HepG2 (cell line): ENCODE measurements around the gene NPDC1. TPM values are rescaled to one million over a fixed set of nuclear protein-coding genes. Genes with fewer than 3 reads are reported as not detected.

Source experiments
- ATAC-seq: fragments of 200-7000 bp; cut with Tn5 transposase; 3 replicates; pipeline ENCODE4 v1.9.1; 2020; ENCODE audit warnings: mild to moderate bottlenecking, moderate library complexity
- BruUV-seq: library from RNA; stranded (reverse); fragments of 400-500 nt; replicated peaks from 2 replicates; lab custom pipeline; 2021; lab: Mats Ljungman, UMichigan
- CTCF ChIA-PET: fragments of 300-600 bp; formaldehyde crosslinking; extraction: SDS; loops from one replicate; lab custom pipeline; 2021; ENCODE audit warnings: low total read pairs, inconsistent platforms, low intra/inter-chr PET ratio; lab: Yijun Ruan, JAX
- POLR2A ChIA-PET: fragments of 350-600 bp; sonication (Branson Sonifier 250); formaldehyde crosslinking; loops from one replicate; lab custom pipeline; 2020; ENCODE audit warnings: antibody characterized with exemption, inconsistent platforms; lab: Yijun Ruan, JAX
- DNase-seq: peaks from one replicate; pipeline ENCODE4 v3.0.0-alpha.2; 2015; ENCODE audit warnings: low spot score
- FAIRE-seq: peaks from 3 replicates; lab custom pipeline; 2011; peaks lifted over from hg19 to GRCh38; lab: Jason Lieb, UNC
- H2AFZ ChIP-seq: one replicate; pipeline ENCODE4 v1.6.1; 2011; ENCODE audit warnings: low read length, inconsistent platforms
- H3K27ac ChIP-seq: fragments of 300-600 bp; 3 replicates; pipeline ENCODE4 v1.8.0; 2011; ENCODE audit warnings: mixed run types, mild to moderate bottlenecking, mixed read lengths, low read length, inconsistent platforms; ENCODE audit not compliant: insufficient read depth; ENCODE audit errors: extremely low read length
- H3K27me3 ChIP-seq, 2 experiments: fragments of 200-600 bp in 1 of 2; 2 replicates in 1 of 2; 3 replicates in 1 of 2; pipeline versions ENCODE4 v1.6.0 to v1.8.0; 2011; ENCODE audit warnings: low read length in 2 of 2, mild to moderate bottlenecking in 2 of 2, moderate library complexity in 2 of 2, inconsistent platforms in 1 of 2; ENCODE audit not compliant: insufficient read depth in 2 of 2, control insufficient read depth in 1 of 2
- H3K36me3 ChIP-seq, 2 experiments: fragments of 200-600 bp in 1 of 2; replicated peaks in 1 of 2; 2 replicates in 1 of 2; 3 replicates in 1 of 2; pipeline versions ENCODE4 v1.5.1 to v1.8.0; 2011; ENCODE audit warnings: low read length in 2 of 2, inconsistent platforms in 1 of 2; ENCODE audit not compliant: insufficient read depth in 2 of 2, control insufficient read depth in 1 of 2
- H3K4me1 ChIP-seq: 2 replicates; pipeline ENCODE4 v1.5.1; 2012; ENCODE audit warnings: low read length, inconsistent platforms; ENCODE audit not compliant: insufficient read depth
- H3K4me2 ChIP-seq: 2 replicates; pipeline ENCODE4 v1.6.0; 2011; ENCODE audit warnings: low read depth, low read length, inconsistent platforms
- H3K4me3 ChIP-seq, 3 experiments: fragments of 200-600 bp in 1 of 3; sonication (generic), shearing (Covaris generic) in 1 of 3; replicated peaks in 1 of 3; 2 replicates each; pipeline ENCODE4 v1.5.1; 2011 to 2016; ENCODE audit warnings: low read length in 3 of 3, inconsistent platforms in 2 of 3, low read depth in 2 of 3, mild to moderate bottlenecking in 2 of 3, control low read depth in 1 of 3, mixed read lengths in 1 of 3; ENCODE audit not compliant: insufficient read depth in 1 of 3
- H3K79me2 ChIP-seq: one replicate; pipeline ENCODE4 v1.6.1; 2011; ENCODE audit warnings: low read length, inconsistent platforms; ENCODE audit not compliant: insufficient read depth
- H3K9ac ChIP-seq: 2 replicates; pipeline ENCODE4 v1.6.0; 2011; ENCODE audit warnings: mild to moderate bottlenecking, low read depth, low read length, inconsistent platforms; ENCODE audit not compliant: insufficient read depth
- H3K9me3 ChIP-seq: 2 replicates; pipeline ENCODE4 v1.5.1; 2012; ENCODE audit warnings: mild to moderate bottlenecking, low read length
- H4K20me1 ChIP-seq: 2 replicates; pipeline ENCODE4 v1.6.0; 2011; ENCODE audit warnings: inconsistent platforms, mild to moderate bottlenecking, low read length, moderate library complexity; ENCODE audit not compliant: insufficient read depth
- AGO2 ChIP-seq: fragments of 200-400 bp; formaldehyde crosslinking; optimal IDR thresholded peaks from 2 replicates; pipeline ENCODE3; 2017; ENCODE audit warnings: mild to moderate bottlenecking, low read depth, low read length, moderate library complexity
- SNAI1 ChIP-seq: sonication (generic); formaldehyde crosslinking; IDR thresholded peaks from 2 replicates; pipeline ENCODE4 v1.5.0; 2020; ENCODE audit warnings: mild to moderate bottlenecking, missing genetic modification reagents, borderline replicate concordance
- TBX2 ChIP-seq: sonication (generic); formaldehyde crosslinking; IDR thresholded peaks from 2 replicates; pipeline ENCODE4 v1.5.0; 2020; ENCODE audit warnings: missing genetic modification reagents, mild to moderate bottlenecking, borderline replicate concordance
- ZNF367 ChIP-seq: sonication (generic); formaldehyde crosslinking; IDR thresholded peaks from 2 replicates; pipeline ENCODE4 v1.4.0; 2020; ENCODE audit warnings: missing genetic modification reagents, borderline replicate concordance
- ZNF510 ChIP-seq: sonication (generic); formaldehyde crosslinking; IDR thresholded peaks from 2 replicates; pipeline ENCODE4 v1.4.0; 2020; ENCODE audit warnings: low read depth, mild to moderate bottlenecking, missing genetic modification reagents
- ZNF883 ChIP-seq: sonication (generic); formaldehyde crosslinking; IDR thresholded peaks from 2 replicates; pipeline ENCODE4 v1.5.1; 2020; ENCODE audit warnings: mild to moderate bottlenecking, missing genetic modification reagents; ENCODE audit errors: not compliant biosample characterization
- WGBS: methylation state at CpG from one replicate; pipeline ENCODE4 v1.1.6; 2017; ENCODE audit warnings: low lambda C conversion rate; 5-methylcytosine and 5-hydroxymethylcytosine counted together
- in situ Hi-C: cut with HindIII; loops from 2 replicates; pipeline ENCODE4 v1.10.0; 2017; ENCODE audit warnings: low pct_unique_long_range_greater_than_20kb; ENCODE audit not compliant: extremely low pct_ligation_motif_present
- intact Hi-C: fragments of 100-400 bp; cut with micrococcal nuclease; formaldehyde crosslinking; loops from one replicate; pipeline ENCODE4 v1.10.0; 2022; ENCODE audit not compliant: unreplicated experiment
- polyA plus RNA-seq, 8 experiments: library from polyadenylated mRNA; depleted of rRNA in 3 of 8; stranded (reverse) in 7 of 8; unstranded in 1 of 8; fragments of >200 nt; fragmentation: Illumina TruSeq in 4 of 8; extraction: Trizol in 4 of 8; gene quantifications; 2 replicates each; pipeline versions ENCODE4 v1.2.1 to v1.2.3, GENCODE V29; 2011 to 2016; ENCODE audit warnings: low read depth in 4 of 8, missing spikeins in 1 of 8, mixed read lengths in 1 of 8; ENCODE audit not compliant: insufficient read depth in 1 of 8
- total RNA-seq, 5 experiments: library from RNA; depleted of rRNA; stranded (reverse); fragments of >200 nt; fragmentation: Illumina TruSeq; extraction: Trizol; gene quantifications; 2 replicates each; pipeline ENCODE4 v1.2.3, GENCODE V29; 2016; ENCODE audit warnings: low read depth in 1 of 5
- TF ChIP-seq, protein P1 (sequence below): sonication (generic); formaldehyde crosslinking; IDR thresholded peaks from 2 replicates; pipeline ENCODE4 v1.4.0; 2020; ENCODE audit warnings: missing genetic modification reagents

NPDC1 gene
- total and polyA plus RNA-seq, 2 of the 13 experiments (the other 11 are each of a cell fraction or from before 2014, with no cell fraction given): 0.84 to 5.4 TPM

DNA sequence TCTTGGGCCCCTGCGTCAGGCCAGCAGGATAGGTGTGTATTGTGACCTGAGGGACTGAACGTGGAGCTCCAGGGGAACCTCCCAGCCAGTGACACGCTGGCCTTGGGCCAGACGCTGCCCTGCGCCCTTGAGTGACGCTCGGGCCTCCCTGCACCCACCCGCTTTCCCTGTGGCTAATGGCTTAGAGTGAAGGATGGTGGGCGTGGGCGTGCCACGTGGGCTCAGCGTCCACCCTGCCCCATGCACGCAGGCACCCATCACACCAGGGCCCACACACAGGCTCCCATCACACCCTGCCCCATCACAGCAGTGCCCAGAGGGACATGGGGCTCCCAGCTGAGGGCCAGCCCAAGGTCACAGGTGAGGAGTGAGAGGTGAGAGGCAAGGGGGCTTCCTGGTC, 8.9 kb downstream of the NPDC1 start:
- Histone ChIP-seq H3K36me3 (no peaks in the 10 kb centered on the region), H3K4me2 (no peak overlapping the region), H3K9ac (no peak overlapping the region), H3K9me3 (no peaks in the 10 kb centered on the region), H4K20me1 (no peaks in the 10 kb centered on the region), H3K4me1 (peaks cover 31% of the 10 kb centered on the region), H3K27me3 (no peaks in the 10 kb centered on the region), H2AFZ (no peak overlapping the region), H3K4me3 (no peak overlapping the region), H3K79me2 (no peaks in the 10 kb centered on the region), H3K27ac (no peak overlapping the region)
- TF ChIP-seq ZNF883 (CRISPR knock-in tag) (no peak), AGO2 (peak; percentile 25), ZNF367 (CRISPR knock-in tag) (no peak), SNAI1 (CRISPR knock-in tag) (no peak)
- TF ChIP-seq, protein P1, sequence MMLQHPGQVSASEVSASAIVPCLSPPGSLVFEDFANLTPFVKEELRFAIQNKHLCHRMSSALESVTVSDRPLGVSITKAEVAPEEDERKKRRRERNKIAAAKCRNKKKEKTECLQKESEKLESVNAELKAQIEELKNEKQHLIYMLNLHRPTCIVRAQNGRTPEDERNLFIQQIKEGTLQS (CRISPR knock-in tag): no peak
- FAIRE-seq (no peak), ATAC-seq (no peak), DNase-seq (no peak)
- BruUV-seq: no TSS peak
- ChIA-PET CTCF (no interaction called here), POLR2A (no interaction called here)
- no CpG with 5 or more reads among the region's 13 CpGs for WGBS
- in situ Hi-C loops: loop anchor here (10.0 kb wide), 1 partner anchor 192 kb away; the partner anchor contains the start of genes AJM1 and PHPT1
- intact Hi-C loops: no loop called here

DNA sequence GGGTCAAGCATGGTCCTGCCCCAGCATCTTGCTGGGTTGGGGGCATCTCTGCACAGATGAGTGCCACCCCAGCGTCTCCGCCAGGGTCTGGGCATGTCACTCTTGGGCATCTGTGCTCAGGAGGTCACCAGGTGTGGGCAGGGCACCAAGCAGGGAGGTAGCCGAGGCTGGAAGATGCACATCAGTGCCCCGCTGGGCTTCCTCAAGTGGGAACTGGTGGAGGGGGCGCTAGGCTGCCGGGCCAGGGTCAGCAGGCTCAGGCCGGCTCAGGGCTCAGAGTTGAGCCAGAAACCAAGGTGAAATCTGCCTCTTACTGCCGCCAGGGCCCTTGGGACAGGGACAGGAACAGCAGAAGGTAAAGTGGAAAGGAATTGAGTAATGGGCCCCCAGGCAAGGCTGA, 10.0 kb downstream of the NPDC1 start:
- TF ChIP-seq TBX2 (CRISPR knock-in tag): 0 out of 2 replicates have a peak, but pooled peaks have one; percentile 5
- no peak for TF ChIP-seq ZNF510 (CRISPR knock-in tag)

More for the DNA sequence above, 10.0 kb downstream of the NPDC1 start:
- H3K36me3 ChIP-seq: no peaks in the 10 kb centered on the region
- no peak overlapping the region for H2AFZ ChIP-seq
- no peak overlapping the region for H3K27ac ChIP-seq
- 0% methylated on average over 2 of the region's 8 CpGs for WGBS
- ChIA-PET CTCF (interaction anchor here (1.5 to 2.3 kb wide), 3 partner anchors 14 to 248 kb away, joined by 5 to 15 read pairs (median 10); no protein-coding TSS in a partner anchor), POLR2A (interaction anchor here (1.0 to 1.8 kb wide), 2 partner anchors 51 to 248 kb away, joined by 4 to 6 read pairs; partner anchors contain the start of gene MAN1B1)
- no peaks in the 10 kb centered on the region for H4K20me1 ChIP-seq
- intact Hi-C loops (loop anchor here (1.0 to 2.0 kb wide), 2 partner anchors 87 to 249 kb away; no protein-coding TSS in a partner anchor), in situ Hi-C loops (loop anchor here (10.0 kb wide), 1 partner anchor 191 kb away; the partner anchor contains the start of genes AJM1 and PHPT1)
- no peaks in the 10 kb centered on the region for H3K79me2 ChIP-seq
- no peak overlapping the region for H3K9ac ChIP-seq
- no TSS peak for BruUV-seq
- H3K4me1 ChIP-seq: peaks cover 40% of the 10 kb centered on the region
- FAIRE-seq (no peak), DNase-seq (no peak), ATAC-seq (no peak)
- 0 out of 5 replicates have a peak, but pooled peaks cover 0 to 3% of the 10 kb centered on the region in 2 experiments for H3K27me3 ChIP-seq
- H3K4me3 ChIP-seq: no peak overlapping the region
- H3K4me2 ChIP-seq: no peak overlapping the region
- H3K9me3 ChIP-seq: no peaks in the 10 kb centered on the region
